HG03558 (cell line): ENCODE measurements around the gene USP12.

ENCODE experiments used
- ATAC-seq: cut with Tn5 transposase; IDR thresholded peaks from one replicate; pipeline ENCODE4 v1.9.1; 2021; ENCODE audit warnings: moderate number of reproducible peaks; ENCODE audit not compliant: unreplicated experiment; ENCODE audit errors: extremely low read depth

USP12 gene

DNA sequence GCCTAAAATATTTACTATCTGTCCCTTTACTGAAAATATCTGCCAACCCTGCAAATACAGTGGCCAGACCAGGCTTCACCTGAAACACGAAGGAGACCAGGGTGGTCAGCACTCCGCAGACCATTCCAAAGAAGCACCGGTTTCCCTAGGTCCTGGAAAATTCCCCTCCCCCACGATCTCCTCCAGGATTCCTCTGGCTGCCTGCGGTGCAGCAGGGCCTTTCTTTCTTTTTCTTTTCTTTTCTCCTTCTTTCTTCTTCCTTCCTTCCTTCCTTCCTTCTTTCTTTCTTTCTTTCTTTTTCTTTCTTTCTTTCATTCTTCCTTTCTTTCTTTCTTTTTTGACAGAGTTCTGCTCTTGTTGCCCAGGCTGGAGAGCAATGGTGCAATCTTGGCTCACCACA, 152.7 kb downstream of the USP12 start:
- no peak for ATAC-seq

DNA sequence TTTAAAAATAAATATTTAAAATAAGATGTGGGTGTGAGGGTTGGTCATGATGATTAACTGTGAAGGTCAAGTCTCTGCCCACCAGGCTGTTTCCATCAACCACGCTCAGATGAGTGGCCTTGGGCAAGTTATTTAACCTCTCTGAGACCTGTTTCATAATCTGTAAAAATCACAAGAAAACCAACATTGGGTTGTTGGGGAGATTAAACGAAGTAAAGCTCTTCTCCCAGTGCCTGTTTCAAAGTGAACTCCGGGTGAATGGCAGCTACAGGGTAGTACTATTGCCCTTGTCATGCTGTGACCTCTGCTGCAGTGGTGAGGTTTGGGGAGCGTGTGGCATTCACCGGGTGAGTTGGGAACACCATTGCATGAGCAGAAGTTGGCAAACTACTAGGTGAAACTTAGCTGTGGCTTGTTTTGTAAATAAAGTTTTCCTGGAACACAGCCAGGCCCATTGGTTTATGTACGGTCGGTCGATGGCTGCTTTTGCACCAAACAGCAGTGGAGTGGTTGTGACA, 153.2 kb downstream of the USP12 start:
- ATAC-seq: no peak

DNA sequence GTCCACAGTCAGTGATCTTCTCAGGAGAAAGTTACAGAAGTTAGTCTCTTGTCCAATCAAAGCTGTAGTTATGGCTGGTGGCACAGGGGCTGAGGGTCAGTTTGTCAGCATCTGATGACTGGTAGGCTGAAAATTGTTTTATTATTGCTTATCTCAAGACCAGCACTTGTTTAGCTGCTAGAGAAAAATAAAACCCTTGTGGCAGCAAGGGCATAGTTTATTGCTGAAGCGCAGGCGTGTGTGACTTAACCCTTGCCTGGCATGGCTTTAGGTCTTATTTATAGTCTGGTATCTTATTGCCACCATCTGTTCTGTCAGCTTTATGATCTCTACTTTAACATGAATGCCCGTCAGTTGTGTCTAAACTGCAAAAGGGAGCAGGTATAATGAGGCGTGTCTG, 154.7 kb downstream of the USP12 start:
- ATAC-seq: no peak
